NCI-H748 (cell line): ENCODE results near the gene F7.

Experiments
- DNase-seq: peaks from one replicate; lab custom pipeline; 2025; ENCODE audit not compliant: unreplicated experiment; lab: John Stamatoyannopoulos, UW

The F7 gene

GRCh38 chr13:113116871-113117271, 11.3 kb downstream of the F7 start:
- DNase-seq = no peak

- DNase-seq = no peak
Measured at GRCh38 chr13:113117335-113117872, 11.8 kb downstream of the F7 start.

GRCh38 chr13:113117911-113118260, 12.3 kb downstream of the F7 start:
- DNase-seq = no peak

- DNase-seq = no peak
Measured at GRCh38 chr13:113118261-113119021, 12.8 kb downstream of the F7 start.

GRCh38 chr13:113119166-113119821, 13.7 kb downstream of the F7 start:
- no peak for DNase-seq

- no peak for DNase-seq
Measured at GRCh38 chr13:113119822-113120189, 14.2 kb downstream of the F7 start.

- DNase-seq = no peak
Measured at GRCh38 chr13:113120300-113121182, 14.9 kb downstream of the F7 start.

- no peak for DNase-seq
Measured at GRCh38 chr13:113121183-113121927, 15.8 kb downstream of the F7 start.

- no peak for DNase-seq
Measured at GRCh38 chr13:113121928-113122471, 16.4 kb downstream of the F7 start.

- DNase-seq = no peak
Measured at GRCh38 chr13:113122550-113123225, 17.1 kb downstream of the F7 start, which contains the start of gene F10. Gene F10 (plus strand): TSS chr13:113122799. CDS start chr13:113122856, 57 bp downstream.

GRCh38 chr13:113123226-113124201, 17.9 kb downstream of the F7 start:
- DNase-seq = no peak

- no peak for DNase-seq
Measured at GRCh38 chr13:113124211-113124970, 18.8 kb downstream of the F7 start.

GRCh38 chr13:113125506-113126264, 20.1 kb downstream of the F7 start:
- DNase-seq = no peak

- no peak for DNase-seq
Measured at GRCh38 chr13:113126265-113127150, 20.9 kb downstream of the F7 start.

- no peak for DNase-seq
Measured at GRCh38 chr13:113129480-113129879, 23.9 kb downstream of the F7 start.
